Non-pigmented ciliary epithelial cell (primary cell): ENCODE results near the gene CCBE1.

Source experiments
- DNase-seq: peaks from one replicate; pipeline ENCODE4 v3.0.0-alpha.2; 2010; ENCODE audit warnings: low read depth

Gene CCBE1

GRCh38 chr18:59484561-59485328 is 212.5 kb downstream of the CCBE1 start:
- no peak for DNase-seq

GRCh38 chr18:59484131-59484530 is 213.1 kb downstream of the CCBE1 start:
- no peak for DNase-seq

GRCh38 chr18:59481436-59481835 is 215.8 kb downstream of the CCBE1 start:
- DNase-seq: no peak

GRCh38 chr18:59479776-59480175 is 217.4 kb downstream of the CCBE1 start:
- no peak for DNase-seq

- DNase-seq: no peak
Measured at GRCh38 chr18:59478591-59478990, 218.6 kb downstream of the CCBE1 start.

- DNase-seq: no peak
Measured at GRCh38 chr18:59477849-59478248, 219.4 kb downstream of the CCBE1 start.

GRCh38 chr18:59470561-59471121 is 226.6 kb downstream of the CCBE1 start:
- DNase-seq: no peak

- no peak for DNase-seq
Measured at GRCh38 chr18:59469463-59470180, 227.6 kb downstream of the CCBE1 start.

GRCh38 chr18:59468821-59469220 is 228.4 kb downstream of the CCBE1 start:
- DNase-seq: no peak

- DNase-seq: no peak
Measured at GRCh38 chr18:59467497-59467896, 229.7 kb downstream of the CCBE1 start.

GRCh38 chr18:59466980-59467379 is 230.2 kb downstream of the CCBE1 start:
- DNase-seq: no peak

- DNase-seq: no peak
Measured at GRCh38 chr18:59464486-59464885, 232.7 kb downstream of the CCBE1 start.

GRCh38 chr18:59461171-59461570 is 236.1 kb downstream of the CCBE1 start:
- no peak for DNase-seq

GRCh38 chr18:59460072-59460420 is 237.2 kb downstream of the CCBE1 start:
- no peak for DNase-seq

- peak; percentile 26 for DNase-seq
Measured at GRCh38 chr18:59459369-59460071, 237.7 kb downstream of the CCBE1 start.

GRCh38 chr18:59458575-59458974 is 238.6 kb downstream of the CCBE1 start:
- no peak for DNase-seq

- no peak for DNase-seq
Measured at GRCh38 chr18:59456657-59457056, 240.6 kb downstream of the CCBE1 start.

- no peak for DNase-seq
Measured at GRCh38 chr18:59455728-59456276, 241.4 kb downstream of the CCBE1 start.

GRCh38 chr18:59454909-59455727 is 242.1 kb downstream of the CCBE1 start:
- DNase-seq: no peak

GRCh38 chr18:59453468-59453961 is 243.7 kb downstream of the CCBE1 start:
- DNase-seq: no peak

GRCh38 chr18:59451963-59452362 is 245.3 kb downstream of the CCBE1 start:
- no peak for DNase-seq
